Mucosa of descending colon (tissue), 3 donors: ENCODE measurements around the gene UNKL. TPM values are rescaled to one million over a fixed set of nuclear protein-coding genes. Genes with fewer than 3 reads are reported as not detected.

Experiments
- ATAC-seq: fragments of 200-7000 bp; cut with Tn5 transposase; one replicate; pipeline ENCODE4 v1.9.1; 2020; ENCODE audit warnings: mild to moderate bottlenecking, moderate library complexity
- DNase-seq, 3 donors: peaks; one replicate each; pipeline ENCODE4 v3.0.0-alpha.2; 2020
- H3K36me3 ChIP-seq: fragments of 200-600 bp; one replicate; pipeline ENCODE4 v1.8.0; 2021; ENCODE audit warnings: low read depth, mild to moderate bottlenecking
- H3K4me1 ChIP-seq: fragments of 200-600 bp; one replicate; pipeline ENCODE4 v1.8.0; 2021; ENCODE audit warnings: low read depth, mild to moderate bottlenecking
- H3K4me3 ChIP-seq: fragments of 200-600 bp; one replicate; pipeline ENCODE4 v1.8.0; 2021; ENCODE audit warnings: mild to moderate bottlenecking
- H3K9me3 ChIP-seq: fragments of 200-600 bp; one replicate; pipeline ENCODE4 v1.8.0; 2021; ENCODE audit warnings: mild to moderate bottlenecking
- intact Hi-C, 2 donors: fragments of 100-400 bp; cut with DNase I in 1 of 2; cut with micrococcal nuclease in 1 of 2; formaldehyde crosslinking; loops; one replicate each; pipeline versions ENCODE4 v1.11.0 to v1.11.1; 2022; cut with DNase I, micrococcal nuclease
- total RNA-seq, 3 donors: library from RNA; stranded (reverse); fragmentation: NEBNext Ultra II Directional in 2 of 3; extraction: Animal tissue kit (Norgen Biotek cat#: 25700) in 2 of 3; gene quantifications; one replicate each; pipeline versions ENCODE4 v1.2.1 to v1.2.4, GENCODE V29; 2021 to 2023
- TF ChIP-seq, protein P1 (sequence below): fragments of 200-600 bp; IDR thresholded peaks from one replicate; pipeline ENCODE4 v1.8.0; 2022; ENCODE audit warnings: antibody characterized with exemption, mild to moderate bottlenecking
- donor health status: DM: no; HTN: no; CAD: no; lungs with moderate emphysema.
- donor health status: DM: no; HTN: no; CAD: no.
- donor health status: DM: no; HTN: yes; CAD: no.

UNKL gene
- total RNA-seq, 3 donors from 2014 or later = 16.2 to 36.5 (median 28.2) TPM

DNA sequence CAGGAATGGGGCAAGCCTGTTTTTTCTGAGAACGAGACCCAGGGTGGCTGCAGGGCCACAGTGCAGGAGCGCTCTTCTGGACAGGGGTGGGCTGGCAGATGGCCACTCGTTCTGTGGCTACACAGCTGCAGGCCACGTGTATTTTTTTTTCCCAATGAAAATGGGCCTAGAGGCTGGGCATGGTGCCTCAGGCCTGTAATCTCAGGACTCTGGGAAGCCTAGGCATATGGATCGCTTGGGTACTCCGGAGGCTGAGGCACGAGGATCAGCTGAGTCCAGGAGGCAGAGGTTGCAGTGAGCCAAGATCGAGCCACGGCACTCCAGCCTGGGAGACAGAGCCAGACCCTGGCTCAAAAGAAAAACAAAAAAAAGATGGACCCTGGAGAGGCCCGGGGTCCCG lies 6.8 kb downstream of the UNKL start:
- Histone ChIP-seq H3K4me1 (peaks cover 5% of the 10 kb centered on the region), H3K9me3 (no peaks in the 10 kb centered on the region), H3K36me3 (no peaks in the 10 kb centered on the region), H3K4me3 (no peak overlapping the region)
- ATAC-seq = peak; percentile 16
- intact Hi-C loops = no loop called here
- TF ChIP-seq, protein P1, sequence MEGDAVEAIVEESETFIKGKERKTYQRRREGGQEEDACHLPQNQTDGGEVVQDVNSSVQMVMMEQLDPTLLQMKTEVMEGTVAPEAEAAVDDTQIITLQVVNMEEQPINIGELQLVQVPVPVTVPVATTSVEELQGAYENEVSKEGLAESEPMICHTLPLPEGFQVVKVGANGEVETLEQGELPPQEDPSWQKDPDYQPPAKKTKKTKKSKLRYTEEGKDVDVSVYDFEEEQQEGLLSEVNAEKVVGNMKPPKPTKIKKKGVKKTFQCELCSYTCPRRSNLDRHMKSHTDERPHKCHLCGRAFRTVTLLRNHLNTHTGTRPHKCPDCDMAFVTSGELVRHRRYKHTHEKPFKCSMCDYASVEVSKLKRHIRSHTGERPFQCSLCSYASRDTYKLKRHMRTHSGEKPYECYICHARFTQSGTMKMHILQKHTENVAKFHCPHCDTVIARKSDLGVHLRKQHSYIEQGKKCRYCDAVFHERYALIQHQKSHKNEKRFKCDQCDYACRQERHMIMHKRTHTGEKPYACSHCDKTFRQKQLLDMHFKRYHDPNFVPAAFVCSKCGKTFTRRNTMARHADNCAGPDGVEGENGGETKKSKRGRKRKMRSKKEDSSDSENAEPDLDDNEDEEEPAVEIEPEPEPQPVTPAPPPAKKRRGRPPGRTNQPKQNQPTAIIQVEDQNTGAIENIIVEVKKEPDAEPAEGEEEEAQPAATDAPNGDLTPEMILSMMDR = no peak
- no peak for DNase-seq

DNA sequence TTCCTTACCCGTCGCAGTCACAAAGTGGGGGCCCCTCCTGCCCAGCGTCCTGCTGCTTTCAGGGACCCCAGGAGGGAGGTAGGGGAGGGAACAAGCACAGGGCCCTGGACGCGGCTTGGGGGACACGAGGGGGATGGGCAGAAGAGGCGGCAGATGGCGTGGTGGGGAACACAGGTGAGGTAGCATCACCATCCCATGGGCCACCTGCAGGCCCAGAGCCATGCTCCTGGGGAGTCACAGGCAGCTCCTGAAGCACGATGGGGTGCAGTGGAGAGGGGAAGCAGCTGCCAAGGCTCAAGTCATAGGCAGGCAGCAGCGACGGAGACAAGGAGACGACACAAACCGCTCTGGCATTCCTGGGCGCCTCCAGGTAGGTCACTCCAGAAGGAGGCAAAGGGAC lies 10.8 kb downstream of the UNKL start:
- no peak for DNase-seq
- intact Hi-C loops = no loop called here
- TF ChIP-seq, protein P1 = no peak
- ATAC-seq = no peak
- Histone ChIP-seq H3K36me3 (peaks cover 4% of the 10 kb centered on the region), H3K4me1 (peaks cover 5% of the 10 kb centered on the region), H3K9me3 (no peaks in the 10 kb centered on the region), H3K4me3 (no peak overlapping the region)

DNA sequence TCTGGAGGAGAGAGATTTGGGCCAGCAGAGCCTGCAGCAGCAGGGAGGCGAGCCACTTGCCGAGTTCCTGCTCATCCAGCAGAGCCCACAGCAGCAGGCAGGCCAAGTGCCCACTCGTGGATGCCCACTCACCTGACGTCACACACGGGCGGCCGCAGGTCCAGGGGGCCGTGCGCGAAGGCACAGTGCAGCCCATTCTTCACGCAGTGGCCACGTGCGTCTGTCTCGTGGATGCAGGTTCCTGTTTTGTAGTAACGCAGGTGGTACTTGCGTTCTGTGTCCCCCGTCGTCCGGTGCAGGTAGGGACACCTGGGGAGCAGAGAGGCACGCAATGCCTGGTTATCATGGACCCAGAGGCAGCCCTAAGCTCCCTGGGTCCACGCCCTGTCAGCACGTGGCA lies 11.5 kb downstream of the UNKL start:
- peaks cover 4% of the 10 kb centered on the region for H3K36me3 ChIP-seq
- no peaks in the 10 kb centered on the region for H3K9me3 ChIP-seq
- no peak for ATAC-seq
- no peak for DNase-seq
- TF ChIP-seq, protein P1 = no peak
- intact Hi-C loops = no loop called here
- no peaks in the 10 kb centered on the region for H3K4me1 ChIP-seq
- no peak overlapping the region for H3K4me3 ChIP-seq

DNA sequence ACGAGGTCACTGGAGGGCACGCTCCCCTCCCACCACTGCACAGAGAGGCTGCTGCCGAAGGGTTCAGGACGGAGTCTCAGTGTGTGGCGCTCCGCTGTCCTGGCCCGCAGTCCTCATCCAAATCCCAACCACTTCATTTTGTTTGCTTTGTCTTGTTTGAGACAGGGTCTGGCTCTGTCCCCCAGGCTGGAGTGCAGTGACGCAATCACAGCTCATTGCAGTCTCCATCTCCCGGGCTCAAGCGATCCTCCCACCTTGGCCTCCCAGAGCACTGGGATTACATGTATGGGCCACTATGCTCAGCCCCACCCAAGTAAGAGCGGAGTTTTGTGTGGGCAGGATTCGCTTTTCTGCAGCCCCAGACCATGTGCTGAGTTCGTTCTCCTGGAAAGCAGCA lies 12.7 kb downstream of the UNKL start:
- intact Hi-C loops = no loop called here
- Histone ChIP-seq H3K4me1 (no peaks in the 10 kb centered on the region), H3K36me3 (peaks cover 4% of the 10 kb centered on the region), H3K4me3 (no peak overlapping the region), H3K9me3 (no peaks in the 10 kb centered on the region)
- TF ChIP-seq, protein P1 = no peak
- no peak for ATAC-seq
- no peak for DNase-seq

DNA sequence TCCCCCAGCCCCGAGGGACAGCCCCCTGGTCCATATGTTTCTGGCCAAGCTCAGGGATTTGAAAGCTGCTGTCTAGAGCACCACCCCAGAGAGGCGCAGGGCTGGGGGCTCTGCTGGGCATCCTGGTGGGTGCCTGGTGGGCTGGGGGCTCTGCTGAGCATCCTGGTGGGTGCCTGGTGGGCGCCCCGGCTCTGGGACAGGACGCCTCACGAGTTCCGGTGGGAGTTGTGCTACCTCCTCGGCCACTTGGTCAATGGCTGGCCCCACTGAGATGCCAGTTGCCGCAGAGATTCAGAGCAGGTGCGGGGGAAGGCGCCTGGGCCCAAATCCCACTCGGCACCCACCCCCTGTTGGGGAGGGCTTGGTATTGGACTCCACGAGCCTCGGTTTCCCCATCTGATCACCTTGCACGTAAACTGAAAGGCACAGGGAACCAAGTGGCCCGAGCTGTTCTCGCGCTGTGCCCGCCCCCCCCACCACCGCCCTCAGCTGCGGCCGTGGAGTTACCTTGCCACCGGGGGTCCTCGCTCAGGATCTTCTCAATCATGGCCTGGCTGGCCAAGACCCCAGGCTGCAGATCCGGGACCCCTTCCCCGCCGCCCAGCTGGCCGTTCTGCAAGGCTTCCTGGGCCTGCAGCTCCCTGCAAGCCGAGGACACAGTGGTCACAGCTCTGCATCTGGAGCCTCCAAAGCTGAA lies 13.3 kb downstream of the UNKL start:
- TF ChIP-seq, protein P1 = no peak
- intact Hi-C loops = no loop called here
- H3K36me3 ChIP-seq = peaks cover 4% of the 10 kb centered on the region
- no peaks in the 10 kb centered on the region for H3K9me3 ChIP-seq
- no peak overlapping the region for H3K4me3 ChIP-seq
- H3K4me1 ChIP-seq = no peaks in the 10 kb centered on the region
- no peak for DNase-seq
- ATAC-seq = no peak
